CD4-positive, alpha-beta T cell (primary cell): ENCODE measurements around the gene UHRF1. TPM values are rescaled to one million over a fixed set of nuclear protein-coding genes. Genes with fewer than 3 reads are reported as not detected.

Experiments
- ATAC-seq: fragments of 200-7000 bp; cut with Tn5 transposase; one replicate; pipeline ENCODE4 v1.10.0; 2022; ENCODE audit warnings: mild to moderate bottlenecking; ENCODE audit not compliant: poor library complexity
- CTCF ChIA-PET: fragments of 350-600 bp; sonication (Branson Sonifier 250); formaldehyde crosslinking; loops from one replicate; lab custom pipeline; 2021; ENCODE audit warnings: antibody characterized with exemption, inconsistent platforms; lab: Charles Lee
- POLR2A ChIA-PET: fragments of 350-600 bp; sonication (Branson Sonifier 250); formaldehyde crosslinking; loops from one replicate; lab custom pipeline; 2021; ENCODE audit warnings: antibody characterized with exemption, inconsistent platforms; lab: Charles Lee
- DNase-seq, 14 experiments: peaks; one replicate each; pipeline ENCODE4 v3.0.0-alpha.2; 2013 to 2020; ENCODE audit warnings: mixed read lengths in 2 of 14
- H3K27ac ChIP-seq, 2 donors: one replicate each; pipeline versions ENCODE4 v1.5.1 to v1.7.0; 2013; ENCODE audit warnings: low read length in 2 of 2, low read depth in 1 of 2, mild to moderate bottlenecking in 1 of 2
- H3K27me3 ChIP-seq, 2 experiments: 1 replicate in 1 of 2; 2 replicates in 1 of 2; pipeline versions ENCODE4 v1.6.1 to v1.7.0; 2013; ENCODE audit warnings: low read length in 2 of 2, control low read depth in 1 of 2, mild to moderate bottlenecking in 1 of 2, moderate library complexity in 1 of 2; ENCODE audit not compliant: insufficient read depth in 2 of 2, control insufficient read depth in 1 of 2
- H3K36me3 ChIP-seq: one replicate; pipeline ENCODE4 v1.6.1; 2013; ENCODE audit warnings: low read length, control low read depth; ENCODE audit not compliant: insufficient read depth
- H3K4me1 ChIP-seq: one replicate; pipeline ENCODE4 v1.6.1; 2013; ENCODE audit warnings: low read length, control low read depth; ENCODE audit not compliant: insufficient read depth
- H3K4me3 ChIP-seq: one replicate; pipeline ENCODE4 v1.5.1; 2013; ENCODE audit warnings: mild to moderate bottlenecking, low read length, moderate library complexity
- H3K9me3 ChIP-seq, 2 experiments: 1 replicate in 1 of 2; 2 replicates in 1 of 2; pipeline versions ENCODE4 v1.6.1 to v1.7.0; 2013; ENCODE audit warnings: low read length in 2 of 2, mild to moderate bottlenecking in 2 of 2, control low read depth in 1 of 2, moderate library complexity in 1 of 2; ENCODE audit not compliant: control insufficient read depth in 1 of 2, insufficient read depth in 1 of 2
- H3K27ac Mint-ChIP-seq: one replicate; pipeline ENCODE4 v1.8.0; 2020; ENCODE audit warnings: mixed read lengths
- H3K27me3 Mint-ChIP-seq: one replicate; pipeline ENCODE4 v1.8.0; 2021; ENCODE audit warnings: mixed read lengths
- H3K36me3 Mint-ChIP-seq: one replicate; pipeline ENCODE4 v1.8.0; 2021; ENCODE audit warnings: low read depth, mixed read lengths
- H3K4me1 Mint-ChIP-seq: one replicate; pipeline ENCODE4 v1.8.0; 2021; ENCODE audit warnings: low read depth, mixed read lengths
- H3K4me3 Mint-ChIP-seq: one replicate; pipeline ENCODE4 v1.8.0; 2020; ENCODE audit warnings: mild to moderate bottlenecking, mixed read lengths
- H3K9me3 Mint-ChIP-seq: one replicate; pipeline ENCODE4 v1.8.0; 2020; ENCODE audit warnings: mixed read lengths
- intact Hi-C, 2 experiments: fragments of 100-400 bp; cut with DNase I in 1 of 2; cut with micrococcal nuclease in 1 of 2; formaldehyde crosslinking; loops; one replicate each; pipeline versions ENCODE4 v1.15.1 to v1.9.0; 2023 to 2025; cut with DNase I, micrococcal nuclease
- total RNA-seq, 174 experiments: library from RNA in 2 of 174; stranded (reverse) in 2 of 174; gene quantifications; one replicate each; pipeline ENCODE4 v1.2.3 and lab custom pipeline; 2021 to 2026
- TF ChIP-seq, protein P1 (sequence below): fragments of 200-600 bp; IDR thresholded peaks from one replicate; pipeline ENCODE4 v1.8.0; 2022; ENCODE audit warnings: antibody characterized with exemption, mild to moderate bottlenecking

UHRF1 gene
- total RNA-seq, 2 experiments from 2014 or later: 0.16 to 0.20 TPM

DNA sequence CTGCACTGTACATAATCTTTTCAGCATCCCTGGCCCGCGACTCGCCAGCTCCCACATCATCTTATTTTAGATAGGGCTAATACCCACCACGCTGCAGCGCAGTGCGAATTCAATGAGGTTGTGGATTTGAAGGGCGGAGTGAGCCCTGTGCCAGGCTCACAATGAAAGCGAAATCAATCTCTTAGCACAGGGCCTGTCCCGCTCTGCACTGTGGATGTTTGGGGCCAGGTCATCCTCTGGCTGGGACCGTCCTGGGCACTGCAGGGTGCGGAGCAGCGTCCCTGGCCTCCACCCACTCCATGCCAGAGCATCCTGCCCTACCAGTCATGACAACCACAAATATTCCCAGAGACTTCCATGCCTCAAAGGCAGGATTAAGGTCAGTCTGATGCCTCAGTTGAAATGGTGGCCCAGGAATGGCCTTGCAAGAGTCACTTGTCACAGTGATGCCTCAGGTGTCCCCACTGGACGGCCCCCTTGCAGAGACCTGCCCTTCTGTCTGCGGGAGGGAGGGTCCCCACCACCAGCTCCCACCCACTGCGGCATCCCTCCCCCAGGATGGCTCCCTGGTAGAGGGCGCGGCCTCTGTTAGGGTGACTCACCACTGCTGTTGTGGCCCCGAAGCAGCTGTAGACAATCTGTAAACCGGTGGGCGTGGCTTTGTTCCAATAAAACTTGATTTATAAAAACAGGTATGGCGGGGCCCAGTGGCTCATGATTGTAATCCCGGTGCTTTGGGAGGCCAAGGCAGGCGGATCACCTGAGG is 5.6 kb downstream of the UHRF1 start:
- Histone ChIP-seq H3K27me3 (no peaks in the 10 kb centered on the region), H3K4me3 (peak overlapping the region; percentile 82), H3K4me1 (peaks cover 69% of the 10 kb centered on the region), H3K36me3 (peaks cover 7% of the 10 kb centered on the region), H3K9me3 (no peaks in the 10 kb centered on the region), H3K27ac (peak overlapping the region; percentile 65 to 90)
- peak overlapping the region; percentile 96 for H3K27ac Mint-ChIP-seq
- H3K27me3 Mint-ChIP-seq: no peaks in the 10 kb centered on the region
- DNase-seq: peak; percentile 51 to 88 (median 78)
- intact Hi-C loops: loop anchor here (5.0 to 10.0 kb wide), 4 partner anchors 117 to 513 kb away; partner anchors contain the start of genes DPP9 (in 2 of the 2), CHAF1A (in 1 of the 2) and SH3GL1 (in 1 of the 2)
- H3K4me3 Mint-ChIP-seq: peak overlapping the region; percentile 98
- H3K36me3 Mint-ChIP-seq: peaks cover 30% of the 10 kb centered on the region
- ATAC-seq: peak; percentile 72
- POLR2A ChIA-PET: interaction anchor here (2.1 to 8.5 kb wide), 3 partner anchors 48 to 123 kb away, joined by 11 to 131 read pairs (median 18); partner anchors contain the start of genes FEM1A, KDM4B and PLIN3
- CTCF ChIA-PET: interaction anchor here (1.4 to 6.9 kb wide), 5 partner anchors 43 to 124 kb away, joined by 3 to 60 read pairs (median 4); partner anchors contain the start of gene FEM1A
- TF ChIP-seq, protein P1, sequence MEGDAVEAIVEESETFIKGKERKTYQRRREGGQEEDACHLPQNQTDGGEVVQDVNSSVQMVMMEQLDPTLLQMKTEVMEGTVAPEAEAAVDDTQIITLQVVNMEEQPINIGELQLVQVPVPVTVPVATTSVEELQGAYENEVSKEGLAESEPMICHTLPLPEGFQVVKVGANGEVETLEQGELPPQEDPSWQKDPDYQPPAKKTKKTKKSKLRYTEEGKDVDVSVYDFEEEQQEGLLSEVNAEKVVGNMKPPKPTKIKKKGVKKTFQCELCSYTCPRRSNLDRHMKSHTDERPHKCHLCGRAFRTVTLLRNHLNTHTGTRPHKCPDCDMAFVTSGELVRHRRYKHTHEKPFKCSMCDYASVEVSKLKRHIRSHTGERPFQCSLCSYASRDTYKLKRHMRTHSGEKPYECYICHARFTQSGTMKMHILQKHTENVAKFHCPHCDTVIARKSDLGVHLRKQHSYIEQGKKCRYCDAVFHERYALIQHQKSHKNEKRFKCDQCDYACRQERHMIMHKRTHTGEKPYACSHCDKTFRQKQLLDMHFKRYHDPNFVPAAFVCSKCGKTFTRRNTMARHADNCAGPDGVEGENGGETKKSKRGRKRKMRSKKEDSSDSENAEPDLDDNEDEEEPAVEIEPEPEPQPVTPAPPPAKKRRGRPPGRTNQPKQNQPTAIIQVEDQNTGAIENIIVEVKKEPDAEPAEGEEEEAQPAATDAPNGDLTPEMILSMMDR: no peak
- no peaks in the 10 kb centered on the region for H3K9me3 Mint-ChIP-seq
- H3K4me1 Mint-ChIP-seq: peaks cover 50% of the 10 kb centered on the region

DNA sequence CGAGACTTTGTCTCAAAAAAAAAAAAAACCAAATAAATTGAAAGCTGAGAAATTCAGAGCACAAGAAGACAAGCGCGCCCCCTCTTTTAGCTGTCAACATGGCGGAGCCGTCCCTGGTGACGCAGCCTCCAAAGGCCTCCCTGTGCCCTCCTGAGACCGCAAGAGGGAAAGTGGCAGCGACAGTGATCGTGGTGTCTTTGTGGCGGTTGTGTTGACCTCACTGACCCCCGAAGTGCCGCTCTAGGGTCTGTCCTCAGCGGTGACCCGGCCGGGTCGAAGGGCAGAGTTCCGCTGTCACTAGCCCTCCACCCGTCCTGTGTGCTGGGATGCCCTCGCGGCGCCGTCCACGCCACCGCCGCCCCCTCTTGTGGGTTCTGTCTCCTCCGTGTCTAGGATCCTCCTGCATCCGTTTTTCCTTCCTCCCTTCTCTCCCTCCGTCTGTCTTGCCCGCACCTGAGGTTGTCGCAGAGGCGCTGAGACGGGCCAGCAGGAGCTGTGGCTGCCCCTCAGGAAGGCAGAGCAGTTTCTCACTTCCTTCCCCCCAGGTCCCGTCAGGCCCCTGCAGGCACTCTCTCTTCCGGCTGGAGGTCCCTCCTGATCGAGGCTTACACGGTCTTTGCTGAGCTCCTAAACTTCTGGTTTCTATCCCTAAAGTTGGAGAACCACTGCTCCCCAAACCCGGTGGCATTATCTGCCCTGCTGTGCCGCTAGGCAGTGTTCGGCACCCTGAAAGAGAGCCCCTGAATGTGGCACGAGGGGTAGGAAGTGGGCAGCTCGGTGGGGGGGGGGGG is 7.2 kb downstream of the UHRF1 start:
- Histone ChIP-seq H3K4me3 (peak overlapping the region; percentile 82), H3K4me1 (peaks cover 56% of the 10 kb centered on the region), H3K27ac (peak overlapping the region; percentile 65 to 90), H3K36me3 (peaks cover 7% of the 10 kb centered on the region), H3K9me3 (no peaks in the 10 kb centered on the region), H3K27me3 (no peaks in the 10 kb centered on the region)
- POLR2A ChIA-PET: interaction anchor here (0.7 to 8.5 kb wide), 10 partner anchors 12 to 1229 kb away, joined by 3 to 131 read pairs (median 4); partner anchors contain the start of genes FEM1A, KDM4B, PLIN3 and SAFB
- CTCF ChIA-PET: interaction anchor here (0.8 to 6.9 kb wide), 4 partner anchors 44 to 126 kb away, joined by 4 to 60 read pairs (median 4); no protein-coding TSS in a partner anchor
- Mint-ChIP-seq H3K27me3 (no peaks in the 10 kb centered on the region), H3K36me3 (peaks cover 28% of the 10 kb centered on the region), H3K4me1 (peaks cover 38% of the 10 kb centered on the region), H3K4me3 (peak overlapping the region; percentile 98), H3K9me3 (no peaks in the 10 kb centered on the region), H3K27ac (peak overlapping the region; percentile 96)
- ATAC-seq: peak; percentile 38
- intact Hi-C loops: loop anchor here (2.0 to 10.0 kb wide), 3 partner anchors 52 to 194 kb away; partner anchors contain the start of genes DPP9 (in 2 of the 2) and KDM4B (in 1 of the 2)
- DNase-seq: peak; percentile 30 to 73 (median 46)
- TF ChIP-seq, protein P1: no peak
